Lung (tissue), 12 donors: ENCODE data around the gene TUBGCP2. TPM values are rescaled to one million over a fixed set of nuclear protein-coding genes. Genes with fewer than 3 reads are reported as not detected.
A peak's percentile ranks its signal among the peaks of the same experiment; 100 is the strongest.

Experiments
- ATAC-seq: fragments of 200-7000 bp; cut with Tn5 transposase; one replicate; pipeline ENCODE4 v1.9.1; 2020; ENCODE audit warnings: moderate number of reproducible peaks; ENCODE audit not compliant: insufficient read depth, low FRiP score
- DNase-seq, 3 donors: peaks; one replicate each; pipeline ENCODE4 v3.0.0-alpha.2; 2013 to 2017
- H3K27ac ChIP-seq, 2 donors: one replicate each; pipeline ENCODE4 v1.5.1; 2013; ENCODE audit warnings: mild to moderate bottlenecking in 2 of 2, moderate library complexity in 2 of 2, control low read depth in 1 of 2, inconsistent platforms in 1 of 2, low read depth in 1 of 2, low read length in 1 of 2
- H3K27me3 ChIP-seq, 3 donors: one replicate each; pipeline ENCODE4 v1.5.1; 2013; ENCODE audit warnings: low read length in 2 of 3; ENCODE audit not compliant: control insufficient read depth in 3 of 3, insufficient read depth in 3 of 3
- H3K36me3 ChIP-seq, 4 donors: one replicate each; pipeline ENCODE4 v1.5.1; 2013; ENCODE audit warnings: low read length in 4 of 4, mild to moderate bottlenecking in 1 of 4, moderate library complexity in 1 of 4; ENCODE audit not compliant: control insufficient read depth in 4 of 4, insufficient read depth in 4 of 4
- H3K4me1 ChIP-seq, 5 donors: one replicate each; pipeline ENCODE4 v1.5.1; 2013; ENCODE audit warnings: low read length in 5 of 5, mild to moderate bottlenecking in 2 of 5, moderate library complexity in 1 of 5; ENCODE audit not compliant: control insufficient read depth in 5 of 5, insufficient read depth in 5 of 5
- H3K4me3 ChIP-seq: one replicate; pipeline ENCODE4 v1.5.1; 2013; ENCODE audit warnings: mild to moderate bottlenecking, control low read depth, moderate library complexity
- H3K9ac ChIP-seq, 2 donors: one replicate each; pipeline ENCODE4 v1.5.1; 2013; ENCODE audit warnings: low read length in 2 of 2, control low read depth in 1 of 2; ENCODE audit not compliant: insufficient read depth in 1 of 2
- H3K9me3 ChIP-seq, 4 donors: one replicate each; pipeline ENCODE4 v1.5.1; 2013; ENCODE audit warnings: low read length in 3 of 4, mild to moderate bottlenecking in 1 of 4, moderate library complexity in 1 of 4; ENCODE audit not compliant: control insufficient read depth in 4 of 4, insufficient read depth in 3 of 4
- WGBS, 2 donors: extraction: QIAGEN DNeasy Blood & Tissue Kit; methylation state at CpG; one replicate each; pipeline ENCODE4 v1.1.7; 2013; 5-methylcytosine and 5-hydroxymethylcytosine counted together
- polyA plus RNA-seq, 2 donors: library from polyadenylated mRNA; stranded (reverse); fragments of 200-250 nt; gene quantifications; one replicate each; pipeline ENCODE4 v1.2.1, GENCODE V29; 2013
- total RNA-seq, 2 donors: library from RNA; depleted of rRNA in 1 of 2; stranded (reverse); fragments of >200 nt in 1 of 2; gene quantifications; one replicate each; pipeline ENCODE4 v1.2.1, GENCODE V29; 2014 to 2021
- TF ChIP-seq, protein P1 (sequence below): IDR thresholded peaks from 2 replicates; pipeline ENCODE4 v1.5.1; 2012; ENCODE audit warnings: mild to moderate bottlenecking; ENCODE audit errors: control extremely low read depth, extremely low read depth
- donor health status: control.
- donor health status: control.
- donor health status: Bipolar disorder and iron deficiency.
- donor health status: healthy.
- donor health status: DM: yes; HTN: yes; CAD: no.

The TUBGCP2 gene
- total and polyA plus RNA-seq, 4 donors, result 39.2 to 66.2 (median 53.8) TPM

DNA sequence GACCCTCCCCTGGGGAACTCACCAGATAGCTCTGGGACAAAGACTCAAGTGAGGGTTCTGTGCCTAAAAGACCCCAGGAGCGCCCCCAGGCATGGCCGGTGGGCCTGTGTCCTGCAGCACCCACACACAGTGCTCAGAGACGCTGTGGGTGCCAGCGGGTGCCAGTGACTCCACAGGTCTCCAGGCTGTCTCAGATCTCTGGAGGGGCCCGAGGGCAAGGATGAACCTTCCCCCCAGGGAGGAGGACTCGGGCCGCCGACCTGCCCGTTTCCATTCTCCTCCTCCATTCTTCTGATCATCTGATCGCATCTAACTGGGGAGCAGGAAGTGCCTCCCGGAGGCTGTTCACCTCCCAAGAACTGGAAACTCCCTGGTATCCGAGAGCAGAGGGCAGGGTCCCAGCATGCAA, 33.0 kb downstream of the TUBGCP2 start:
- H3K9ac ChIP-seq, result no peak overlapping the region
- WGBS, 2 donors, result 11 to 22% methylated on average over 12 of the region's 12 CpGs
- H3K27ac ChIP-seq, result no peak overlapping the region
- TF ChIP-seq, protein P1, sequence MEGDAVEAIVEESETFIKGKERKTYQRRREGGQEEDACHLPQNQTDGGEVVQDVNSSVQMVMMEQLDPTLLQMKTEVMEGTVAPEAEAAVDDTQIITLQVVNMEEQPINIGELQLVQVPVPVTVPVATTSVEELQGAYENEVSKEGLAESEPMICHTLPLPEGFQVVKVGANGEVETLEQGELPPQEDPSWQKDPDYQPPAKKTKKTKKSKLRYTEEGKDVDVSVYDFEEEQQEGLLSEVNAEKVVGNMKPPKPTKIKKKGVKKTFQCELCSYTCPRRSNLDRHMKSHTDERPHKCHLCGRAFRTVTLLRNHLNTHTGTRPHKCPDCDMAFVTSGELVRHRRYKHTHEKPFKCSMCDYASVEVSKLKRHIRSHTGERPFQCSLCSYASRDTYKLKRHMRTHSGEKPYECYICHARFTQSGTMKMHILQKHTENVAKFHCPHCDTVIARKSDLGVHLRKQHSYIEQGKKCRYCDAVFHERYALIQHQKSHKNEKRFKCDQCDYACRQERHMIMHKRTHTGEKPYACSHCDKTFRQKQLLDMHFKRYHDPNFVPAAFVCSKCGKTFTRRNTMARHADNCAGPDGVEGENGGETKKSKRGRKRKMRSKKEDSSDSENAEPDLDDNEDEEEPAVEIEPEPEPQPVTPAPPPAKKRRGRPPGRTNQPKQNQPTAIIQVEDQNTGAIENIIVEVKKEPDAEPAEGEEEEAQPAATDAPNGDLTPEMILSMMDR, result no peak
- DNase-seq (no peak), ATAC-seq (no peak)
- no peaks in the 10 kb centered on the region for H3K9me3 ChIP-seq
- H3K4me1 ChIP-seq, result peaks cover 0 to 11% (median 6%) of the 10 kb centered on the region in 5 donors
- H3K36me3 ChIP-seq, result peaks cover 0 to 36% (median 7%) of the 10 kb centered on the region in 4 donors
- no peak overlapping the region for H3K4me3 ChIP-seq
- no peaks in the 10 kb centered on the region for H3K27me3 ChIP-seq

DNA sequence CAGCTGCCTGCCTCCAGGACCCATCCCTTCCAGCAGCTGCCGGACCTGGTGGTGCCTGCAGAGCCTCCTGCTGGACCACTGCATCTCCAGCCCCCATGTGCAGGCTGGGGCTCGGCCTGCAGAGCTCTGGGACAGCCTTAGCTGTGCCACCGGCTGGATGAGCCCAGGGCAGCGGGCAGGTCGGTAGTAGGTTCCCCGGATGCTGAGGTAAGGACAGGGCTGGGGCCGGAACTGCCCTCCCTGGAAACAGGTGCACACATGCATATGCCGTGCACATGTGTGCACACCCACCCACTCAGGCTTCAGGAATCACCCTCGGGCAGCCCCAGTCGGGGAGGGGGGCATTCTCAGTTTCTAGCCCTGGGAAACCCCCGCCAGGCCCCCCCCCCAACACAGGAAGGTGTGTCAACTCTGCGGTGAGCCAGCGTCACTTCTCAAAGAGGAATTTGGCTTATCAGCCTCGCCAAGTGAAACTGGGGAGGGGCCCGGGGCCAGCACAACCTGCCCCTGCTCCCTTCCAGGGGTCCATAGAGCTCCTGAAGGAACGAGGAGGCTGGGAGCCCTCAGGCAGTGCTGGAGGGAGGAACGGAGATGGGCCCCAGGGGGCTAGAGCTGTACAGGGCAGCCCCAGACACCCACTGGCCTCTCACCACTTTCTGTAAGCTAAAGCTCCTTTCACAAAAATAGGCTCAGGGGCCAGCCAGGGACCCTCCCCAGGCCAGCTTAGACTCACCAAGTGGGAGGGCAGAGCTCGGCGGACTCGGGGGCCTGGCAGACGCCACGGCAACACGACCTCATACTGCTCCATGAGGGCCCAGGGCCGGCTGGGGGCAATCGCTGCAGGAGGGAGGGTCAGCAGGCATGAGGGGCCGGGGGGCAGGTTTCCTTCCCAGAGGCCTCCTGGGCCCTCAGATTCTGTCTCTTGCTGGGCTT, 33.7 kb downstream of the TUBGCP2 start:
- Histone ChIP-seq H3K9me3 (no peaks in the 10 kb centered on the region), H3K36me3 (peaks cover 0 to 33% (median 5%) of the 10 kb centered on the region in 4 donors), H3K4me1 (peaks cover 0 to 11% (median 6%) of the 10 kb centered on the region in 5 donors), H3K4me3 (no peak overlapping the region), H3K27me3 (no peaks in the 10 kb centered on the region), H3K27ac (peak overlapping the region in 1 of 2 donors; percentile 15), H3K9ac (no peak overlapping the region)
- ATAC-seq (no peak), DNase-seq (peak; percentile 27 to 56 (median 46))
- WGBS, 2 donors, result 15 to 23% methylated on average over 26 of the region's 26 CpGs
- TF ChIP-seq, protein P1, result no peak

DNA sequence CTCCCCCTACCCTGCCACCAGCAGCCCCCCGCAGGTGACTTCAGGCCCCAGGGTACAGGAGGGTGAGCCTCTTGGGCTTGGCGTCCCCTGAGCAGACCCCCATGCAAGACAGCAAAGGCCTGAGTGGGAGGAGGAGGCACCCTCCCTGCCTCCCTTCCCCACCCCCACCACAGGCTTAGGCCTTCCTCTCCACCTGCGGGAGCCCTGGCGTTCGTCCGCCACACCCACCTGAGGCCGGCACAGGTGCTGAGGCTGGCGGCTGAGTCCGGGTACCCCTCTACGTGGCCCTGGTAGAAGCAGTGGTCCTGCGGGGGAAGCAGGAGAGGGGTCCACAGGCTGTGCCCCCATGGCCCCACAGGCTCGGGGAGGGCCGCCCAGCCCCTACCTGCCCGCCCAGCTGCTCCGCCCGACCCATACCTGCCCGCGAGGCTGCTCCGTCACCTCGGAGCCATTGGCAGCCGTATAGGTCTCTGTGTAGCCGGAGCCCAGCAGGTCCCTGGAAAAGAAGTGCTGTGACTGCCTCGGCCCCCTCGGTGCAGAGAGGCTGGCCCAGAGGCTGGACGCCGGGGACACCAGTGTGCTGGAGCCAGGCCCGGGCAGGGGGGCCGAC, 35.0 kb downstream of the TUBGCP2 start:
- Histone ChIP-seq H3K9me3 (no peaks in the 10 kb centered on the region), H3K4me3 (no peak overlapping the region), H3K4me1 (peaks cover 0 to 11% (median 6%) of the 10 kb centered on the region in 5 donors), H3K27me3 (no peaks in the 10 kb centered on the region), H3K36me3 (peaks cover 0 to 28% (median 0%) of the 10 kb centered on the region in 4 donors), H3K9ac (no peak overlapping the region), H3K27ac (no peak overlapping the region)
- DNase-seq (no peak), ATAC-seq (no peak)
- TF ChIP-seq, protein P1, result no peak
- WGBS, 2 donors, result 92 to 93% methylated on average over 23 to 28 of the region's 28 CpGs
